ENCODE measurements around the gene SOX13.

Gene SOX13

GRCh38 chr1:204075139-204075521, 2.2 kb downstream of the SOX13 start:
- DNase-seq (ENCODE audit: low spot score) = no peak
- TF ChIP-seq CTCF (IDR thresholded peaks at IDR 0.05; ENCODE audit: extremely low read depth, missing control alignments) = no peak

DNA sequence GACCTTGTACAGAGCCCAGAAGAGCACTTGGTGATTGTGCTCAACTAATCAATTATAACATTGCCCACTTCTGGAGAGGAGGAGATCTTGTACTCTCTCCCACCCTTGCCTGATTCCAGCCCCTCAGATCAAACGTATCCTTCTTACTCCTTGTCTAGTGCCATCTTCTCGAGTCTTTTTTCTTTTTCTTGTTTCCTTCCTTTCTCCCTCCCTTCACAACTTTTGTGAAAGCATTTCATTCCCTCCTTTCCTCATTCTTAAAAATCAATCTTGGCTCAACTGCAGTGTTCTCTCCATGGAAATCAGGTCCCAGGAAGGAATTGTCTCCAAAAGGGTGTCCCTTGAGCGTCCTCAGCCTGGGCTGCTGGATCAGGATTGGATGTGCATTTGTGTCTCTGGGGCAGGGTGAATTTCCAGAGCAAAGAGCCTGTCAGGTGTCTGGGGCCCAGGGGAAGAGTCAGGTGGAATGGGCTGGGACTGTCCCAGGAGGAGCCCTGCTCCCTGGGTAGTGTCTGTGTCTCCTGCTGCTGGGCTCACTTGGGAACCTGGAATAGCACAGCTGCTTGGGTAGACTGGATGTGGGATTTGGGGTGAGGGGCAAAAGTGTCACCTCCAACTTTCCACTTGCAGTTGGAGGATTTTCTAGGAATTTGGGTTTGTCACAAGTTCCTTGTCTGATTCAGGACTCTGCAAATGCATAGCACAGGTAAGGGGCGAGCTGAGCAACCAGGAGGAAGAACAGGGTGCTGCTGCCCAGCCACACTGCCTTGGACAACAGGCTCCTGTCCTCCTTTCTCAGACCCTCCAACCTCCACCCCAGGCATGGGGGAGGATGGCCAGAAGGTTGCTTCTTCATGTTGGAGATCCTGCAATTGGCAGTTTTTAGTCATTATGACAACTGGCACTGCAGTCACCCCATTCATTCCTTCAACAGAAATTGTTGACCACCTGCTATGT, 3.3 kb downstream of the SOX13 start:
- no peak for DNase-seq (ENCODE audit: low spot score)
- TF ChIP-seq CTCF (IDR thresholded peaks at IDR 0.05; ENCODE audit: extremely low read depth, missing control alignments) = no peak

DNA sequence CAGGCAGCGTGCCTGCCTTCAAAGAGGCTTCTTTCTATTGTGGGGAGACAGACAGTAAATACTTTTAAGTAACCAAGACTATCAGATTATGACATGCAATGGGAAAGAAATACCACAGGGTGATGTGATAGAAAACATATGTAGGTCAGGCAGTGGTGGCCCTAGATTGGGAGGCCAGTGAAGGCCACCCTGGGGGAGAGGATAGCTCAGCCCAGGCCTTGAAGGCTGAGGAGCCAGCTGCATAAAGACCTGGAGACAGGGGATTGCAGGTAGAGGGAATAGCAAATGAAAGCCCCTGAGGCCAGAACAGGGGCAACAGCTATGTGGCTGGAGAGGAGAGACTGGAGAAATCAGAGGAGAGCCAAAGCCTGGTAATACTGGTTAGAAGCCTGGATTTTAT, 4.0 kb downstream of the SOX13 start:
- DNase-seq (ENCODE audit: low spot score) = no peak
- no peak for TF ChIP-seq CTCF (IDR thresholded peaks at IDR 0.05; ENCODE audit: extremely low read depth, missing control alignments)

DNA sequence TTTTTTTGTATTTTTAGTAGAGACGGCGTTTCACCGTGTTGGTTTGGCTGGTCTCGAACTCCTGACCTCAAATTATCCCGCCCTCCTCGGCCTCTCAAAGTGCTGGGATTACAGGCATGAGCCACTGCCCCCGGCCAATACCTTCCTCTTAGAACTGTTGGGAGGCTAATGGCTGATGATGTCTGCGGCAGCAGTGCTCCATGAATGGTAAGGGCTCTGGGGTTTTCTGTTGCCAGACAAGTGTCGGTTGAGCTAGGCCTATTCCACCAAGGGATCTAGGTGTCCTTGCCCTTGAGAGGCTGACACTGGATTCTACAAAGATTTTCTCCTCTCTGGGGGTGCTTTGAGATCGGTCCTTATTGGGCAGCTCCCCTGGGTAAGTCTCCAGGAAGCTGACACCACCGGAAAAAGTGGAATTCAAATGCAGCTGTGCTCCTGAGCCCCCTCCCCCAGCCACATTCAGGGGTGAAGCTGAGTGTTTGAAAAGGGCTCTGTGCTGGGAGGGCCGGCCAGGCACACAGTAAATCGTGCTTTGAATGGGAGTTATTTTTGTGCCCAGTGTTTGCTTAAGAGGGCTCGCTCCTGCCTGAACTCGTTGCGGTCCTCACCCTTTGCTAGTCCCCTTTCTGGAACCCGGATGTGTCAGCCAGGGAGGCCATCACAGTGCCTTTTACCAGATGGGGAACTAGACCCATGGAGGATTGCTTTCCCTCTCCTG, 5.2 kb downstream of the SOX13 start:
- DNase-seq (ENCODE audit: low spot score) = no peak
- no peak for TF ChIP-seq CTCF (IDR thresholded peaks at IDR 0.05; ENCODE audit: extremely low read depth, missing control alignments)

DNA sequence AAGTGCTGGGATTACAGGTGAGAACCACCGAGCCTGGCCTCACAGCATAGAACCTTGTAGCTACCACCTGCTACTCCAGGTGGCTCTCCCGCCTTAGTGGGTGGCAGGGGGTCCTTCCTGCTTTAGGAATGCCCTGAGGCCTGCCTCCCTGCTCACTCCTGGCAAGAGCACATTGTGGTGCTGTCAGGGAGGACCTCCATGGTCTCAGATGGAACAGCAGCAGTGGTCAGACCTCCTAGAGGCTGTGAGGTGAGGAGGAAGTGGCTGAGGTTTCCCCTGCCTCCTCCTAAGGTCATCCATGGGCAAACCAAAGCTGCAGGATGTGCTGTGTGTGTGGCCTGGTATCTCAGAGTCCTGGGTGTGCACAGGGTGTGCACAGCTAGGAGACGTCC, 6.7 kb downstream of the SOX13 start:
- no peak for DNase-seq (ENCODE audit: low spot score)
- no peak for TF ChIP-seq CTCF (IDR thresholded peaks at IDR 0.05; ENCODE audit: extremely low read depth, missing control alignments)

DNA sequence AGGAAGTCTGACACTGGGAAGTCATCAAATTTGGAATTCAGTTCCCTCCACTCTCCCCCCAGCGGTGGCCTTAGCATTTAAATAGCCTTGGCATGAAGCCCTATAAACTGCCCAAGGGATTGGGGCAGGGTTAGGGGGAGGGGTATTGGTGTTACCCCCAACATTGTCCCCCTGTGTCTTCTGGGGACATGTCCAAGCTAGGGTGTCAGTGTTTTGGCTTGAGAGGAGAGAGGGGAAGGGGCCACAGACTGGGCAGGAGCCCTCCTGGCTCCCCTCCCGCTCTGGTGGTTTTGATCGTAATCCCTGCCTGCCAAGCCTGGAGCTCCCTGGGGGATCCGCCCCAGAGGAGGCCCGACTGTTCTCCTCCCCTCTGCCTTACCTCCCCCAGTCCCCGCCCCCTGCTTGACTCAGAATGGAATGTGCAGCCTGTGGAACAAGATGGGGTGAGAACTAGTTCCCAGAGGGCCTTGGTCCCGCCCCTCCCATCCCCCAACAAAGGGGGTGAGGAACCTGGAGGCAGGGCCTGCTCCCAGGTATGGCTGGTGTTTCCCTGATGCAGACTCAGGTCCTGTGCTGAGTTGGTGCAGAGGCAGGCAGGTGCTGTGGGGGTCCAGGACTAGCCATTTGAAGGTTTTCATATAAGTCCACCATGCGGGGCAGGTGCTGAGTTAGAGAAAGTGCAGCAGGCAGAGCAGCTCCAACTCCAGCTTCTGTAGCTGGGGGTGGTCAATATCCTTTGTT, 7.4 kb downstream of the SOX13 start:
- no peak for DNase-seq (ENCODE audit: low spot score)
- no peak for TF ChIP-seq CTCF (IDR thresholded peaks at IDR 0.05; ENCODE audit: extremely low read depth, missing control alignments)

All from GM20000 (cell line).